DOHH2 (cell line): ENCODE results near the gene CCNG1.
"Not testable (repeated sequence)": the region's sequence is repeated elsewhere in the genome, so short reads cannot be mapped to it uniquely, and the experiment has no call there.

Experiments
- H3F3A ChIP-seq: fragments of 200-600 bp; sonication (generic), shearing (Covaris generic); 2 replicates; pipeline ENCODE4 v1.6.0; 2016; ENCODE audit warnings: antibody characterized with exemption, mild to moderate bottlenecking; ENCODE audit not compliant: control insufficient read depth, insufficient read depth
- H3K27ac ChIP-seq: fragments of 200-600 bp; sonication (generic); 2 replicates; pipeline ENCODE4 v1.5.1; 2014; ENCODE audit warnings: low read depth, mild to moderate bottlenecking, low read length, moderate library complexity
- H3K27me3 ChIP-seq: fragments of 200-600 bp; sonication (generic); 2 replicates; pipeline ENCODE4 v1.6.1; 2014; ENCODE audit warnings: mild to moderate bottlenecking, low read length, mixed read lengths; ENCODE audit not compliant: control insufficient read depth
- H3K36me3 ChIP-seq: fragments of 200-600 bp; sonication (generic); 2 replicates; pipeline ENCODE4 v1.6.1; 2014; ENCODE audit warnings: mild to moderate bottlenecking, low read length, moderate library complexity, mixed read lengths; ENCODE audit not compliant: control insufficient read depth
- H3K4me1 ChIP-seq: fragments of 200-600 bp; sonication (generic); 2 replicates; pipeline ENCODE4 v1.6.1; 2014; ENCODE audit warnings: mild to moderate bottlenecking, low read length, mixed read lengths; ENCODE audit not compliant: control insufficient read depth
- H3K4me2 ChIP-seq: fragments of 200-600 bp; sonication (generic); 2 replicates; pipeline ENCODE4 v1.6.0; 2014; ENCODE audit warnings: mild to moderate bottlenecking, low read length, moderate library complexity
- H3K4me3 ChIP-seq: fragments of 200-600 bp; sonication (generic); 2 replicates; pipeline ENCODE4 v1.5.1; 2014; ENCODE audit warnings: mild to moderate bottlenecking, low read length, mixed read lengths
- H3K79me2 ChIP-seq: fragments of 200-600 bp; sonication (generic); 2 replicates; pipeline ENCODE4 v1.6.1; 2014; ENCODE audit warnings: mild to moderate bottlenecking, low read length, mixed read lengths; ENCODE audit not compliant: control insufficient read depth
- H3K9me2 ChIP-seq: fragments of 200-600 bp; sonication (generic); replicated peaks from 2 replicates; pipeline ENCODE4 v1.6.1; 2014; ENCODE audit warnings: mild to moderate bottlenecking, low read length, mixed read lengths; ENCODE audit not compliant: control insufficient read depth
- H3K9me3 ChIP-seq: fragments of 200-600 bp; sonication (generic); 2 replicates; pipeline ENCODE4 v1.6.1; 2014; ENCODE audit warnings: antibody characterized with exemption, low read length, mixed read lengths; ENCODE audit not compliant: control insufficient read depth, insufficient read depth
- H4K20me1 ChIP-seq: fragments of 200-600 bp; sonication (generic); 2 replicates; pipeline ENCODE4 v1.6.0; 2014; ENCODE audit warnings: low read depth, mild to moderate bottlenecking, antibody characterized with exemption, low read length, moderate library complexity; ENCODE audit not compliant: control insufficient read depth, insufficient read depth
- CTCF ChIP-seq: fragments of 200-600 bp; sonication (generic); IDR thresholded peaks from one replicate; pipeline ENCODE4 v1.5.1; 2014; ENCODE audit warnings: antibody characterized with exemption, mild to moderate bottlenecking, low read depth, low read length; ENCODE audit not compliant: poor library complexity, severe bottlenecking
- EZH2phosphoT487 ChIP-seq: fragments of 200-600 bp; sonication (generic); IDR thresholded peaks from 2 replicates; pipeline ENCODE4 v1.6.1; 2017; ENCODE audit warnings: borderline replicate concordance, mild to moderate bottlenecking, antibody characterized with exemption, low read length, moderate library complexity, mixed read lengths

Gene CCNG1

GRCh38 chr5:163437309-163438182 lies at the start of gene CCNG1:
Gene CCNG1, plus strand, starts transcription at chr5:163437595. Its CDS starts 1,662 bp downstream, at chr5:163439257.
- H3K27me3 ChIP-seq: no peaks in the 10 kb centered on the region
- H3K79me2 ChIP-seq: peaks cover 46% of the 10 kb centered on the region

GRCh38 chr5:163395792-163396191 lies 41.6 kb upstream of the CCNG1 start:
- peaks cover 3% of the 10 kb centered on the region; the same call in 1 of the 2 replicates for H3K9me3 ChIP-seq
- H3F3A ChIP-seq: no peaks in the 10 kb centered on the region
- no peak overlapping the region for H3K4me2 ChIP-seq
- H3K4me3 ChIP-seq: no peak overlapping the region
- H3K9me2 ChIP-seq: no peaks in the 10 kb centered on the region
- no peaks in the 10 kb centered on the region for H3K79me2 ChIP-seq
- no peak overlapping the region for H3K27ac ChIP-seq
- H3K27me3 ChIP-seq: no peaks in the 10 kb centered on the region
- no peaks in the 10 kb centered on the region for H3K36me3 ChIP-seq
- no peaks in the 10 kb centered on the region; the same call in 1 of the 2 replicates for H3K4me1 ChIP-seq
- no peaks in the 10 kb centered on the region for H4K20me1 ChIP-seq
- no peak for TF ChIP-seq CTCF

More at GRCh38 chr5:163437309-163438182, at the start of gene CCNG1:
- Histone ChIP-seq H3K36me3 (peaks cover 48% of the 10 kb centered on the region), H4K20me1 (peaks cover 10% of the 10 kb centered on the region), H3K4me3 (peak within 1 kb of the TSS; percentile 96), H3K4me1 (peaks cover 37% of the 10 kb centered on the region), H3K9me3 (no peaks in the 10 kb centered on the region), H3F3A (no peaks in the 10 kb centered on the region; the same call in 1 of the 2 replicates), H3K4me2 (peak within 1 kb of the TSS; percentile 89), H3K9me2 (no peaks in the 10 kb centered on the region), H3K27ac (peak within 1 kb of the TSS; percentile 54)
- TF ChIP-seq EZH2phosphoT487: no peak

GRCh38 chr5:163396818-163397340 lies 40.5 kb upstream of the CCNG1 start:
- H3K36me3 ChIP-seq, H3K27me3 ChIP-seq, H3K4me1 ChIP-seq, H3K4me3 ChIP-seq, H3K9me2 ChIP-seq, H4K20me1 ChIP-seq, H3K27ac ChIP-seq, H3K79me2 ChIP-seq, H3K4me2 ChIP-seq, H3K9me3 ChIP-seq, H3F3A ChIP-seq: not testable (repeated sequence)

- Histone ChIP-seq H4K20me1 (no peaks in the 10 kb centered on the region), H3K4me2 (no peak overlapping the region), H3K27ac (no peak overlapping the region), H3K27me3 (no peaks in the 10 kb centered on the region), H3K36me3 (no peaks in the 10 kb centered on the region), H3K79me2 (no peaks in the 10 kb centered on the region), H3K4me1 (no peaks in the 10 kb centered on the region; the same call in 1 of the 2 replicates), H3K9me3 (peaks cover 3% of the 10 kb centered on the region; the same call in 1 of the 2 replicates), H3K9me2 (no peaks in the 10 kb centered on the region), H3K4me3 (no peak overlapping the region), H3F3A (no peaks in the 10 kb centered on the region)
- TF ChIP-seq CTCF: no peak
- no peak for TF ChIP-seq EZH2phosphoT487
Measured at GRCh38 chr5:163397354-163397753, 40.0 kb upstream of the CCNG1 start.
